ENCODE data around the gene NUDC.
"Not testable (repeated sequence)": the region's sequence is repeated elsewhere in the genome, so short reads cannot be mapped to it uniquely, and the experiment has no call there.

The NUDC gene

GRCh38 chr1:26911399-26912146 lies 10.0 kb upstream of the NUDC start:
- no peak for DNase-seq (ENCODE audit: low spot score)

GRCh38 chr1:26912147-26912490 lies 9.4 kb upstream of the NUDC start:
- DNase-seq (ENCODE audit: low spot score) = no peak

DNA sequence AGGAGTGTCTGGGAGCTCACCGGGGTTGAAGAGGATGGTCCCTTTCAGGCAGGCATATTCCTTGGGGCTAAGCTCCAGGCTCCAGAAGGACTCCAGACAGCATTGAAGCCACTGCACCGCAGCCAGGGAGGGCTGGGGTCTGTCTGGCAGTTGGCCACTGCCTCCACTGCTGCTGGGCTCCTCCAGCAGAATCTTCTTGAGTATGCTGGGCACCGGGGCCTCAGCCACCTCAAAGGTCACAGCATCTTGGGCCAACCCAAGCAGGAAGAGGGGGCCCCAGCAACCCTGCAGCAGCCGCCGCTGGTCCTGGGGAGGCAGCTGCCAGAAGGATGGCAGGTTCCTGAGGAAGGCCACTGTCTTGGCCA lies 8.2 kb upstream of the NUDC start:
- DNase-seq (ENCODE audit: low spot score) = no peak

DNA sequence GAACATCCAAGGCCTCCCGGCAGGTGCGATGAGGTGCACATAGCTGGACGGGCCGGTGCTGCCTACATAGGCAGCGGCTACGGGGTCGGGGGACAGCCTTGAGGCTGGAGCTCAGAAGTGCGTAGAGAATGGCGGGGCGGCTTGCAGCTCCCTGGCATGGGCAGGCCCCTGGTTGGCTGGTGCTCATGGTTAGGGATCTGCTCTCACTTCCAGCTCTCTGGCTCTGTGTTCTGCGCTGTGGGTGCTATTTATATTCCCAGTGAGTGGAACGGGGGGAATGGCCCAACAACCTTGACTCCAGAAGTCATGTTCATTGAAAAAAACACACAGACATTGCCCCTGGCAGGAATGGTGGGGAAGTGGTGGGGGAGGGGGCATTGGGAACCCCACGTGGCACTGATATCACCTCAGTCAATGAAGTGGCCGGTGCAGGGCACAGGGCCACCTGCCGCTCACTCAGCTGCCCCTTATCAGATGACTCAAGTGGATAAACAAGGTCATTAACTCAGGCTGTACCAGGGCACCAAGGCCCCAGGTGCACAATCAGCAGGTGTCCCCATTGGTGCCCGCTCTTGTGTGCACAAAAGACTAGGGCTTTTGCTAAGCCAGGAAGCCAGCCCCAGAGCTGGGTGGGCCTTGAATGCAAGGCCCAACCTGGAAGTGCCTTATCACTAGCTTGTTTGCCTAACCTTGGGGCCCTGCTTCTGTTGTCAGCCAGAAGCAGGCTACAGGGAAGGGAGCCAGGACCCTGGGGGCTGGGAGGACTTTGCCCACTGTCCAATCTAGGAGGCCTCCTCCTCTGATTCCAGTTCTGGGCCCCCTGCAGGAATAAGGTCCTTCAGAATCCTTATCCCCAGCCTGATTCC lies 7.6 kb upstream of the NUDC start, which contains the start of gene NR0B2:
Gene NR0B2 (minus strand): TSS at position 222 of the 866 bp plus-strand sequence. CDS start 35 bp downstream, at position 187.
- DNase-seq (ENCODE audit: low spot score) = no peak

- DNase-seq (ENCODE audit: low spot score) = no peak
Measured at GRCh38 chr1:26915204-26915842, 6.2 kb upstream of the NUDC start.

GRCh38 chr1:26921126-26921539 lies 410 bp upstream of the NUDC start:
- DNase-seq (ENCODE audit: low spot score) = no peak

- no peak for DNase-seq (ENCODE audit: low spot score)
Measured at GRCh38 chr1:26922431-26922729, 837 bp downstream of the NUDC start.

- DNase-seq (ENCODE audit: low spot score) = no peak
Measured at GRCh38 chr1:26922901-26923300, 1.4 kb downstream of the NUDC start.

- no peak for DNase-seq (ENCODE audit: low spot score)
Measured at GRCh38 chr1:26923711-26924110, 2.2 kb downstream of the NUDC start.

- DNase-seq (ENCODE audit: low spot score) = no peak
Measured at GRCh38 chr1:26932531-26932930, 11.0 kb downstream of the NUDC start.

DNA sequence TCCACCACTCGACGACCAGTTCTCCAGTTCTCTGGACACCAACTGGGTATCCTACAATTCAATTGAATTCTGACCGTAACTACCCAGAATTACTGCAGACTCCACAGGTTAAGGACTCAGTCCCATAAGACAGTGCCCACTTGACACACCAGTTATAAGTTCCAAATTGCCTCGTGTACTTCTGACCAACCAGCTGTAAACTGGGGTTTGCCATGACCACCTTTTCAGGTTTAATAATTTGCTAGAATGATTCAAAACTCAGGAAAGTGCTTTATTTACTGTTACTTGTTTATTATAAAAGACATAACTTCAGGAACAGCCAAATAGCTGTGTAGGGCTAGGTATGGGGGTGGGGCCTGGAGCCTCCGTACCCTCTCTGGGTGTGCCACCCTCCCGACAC lies 15.3 kb downstream of the NUDC start:
- no peak for DNase-seq (ENCODE audit: low spot score)

DNA sequence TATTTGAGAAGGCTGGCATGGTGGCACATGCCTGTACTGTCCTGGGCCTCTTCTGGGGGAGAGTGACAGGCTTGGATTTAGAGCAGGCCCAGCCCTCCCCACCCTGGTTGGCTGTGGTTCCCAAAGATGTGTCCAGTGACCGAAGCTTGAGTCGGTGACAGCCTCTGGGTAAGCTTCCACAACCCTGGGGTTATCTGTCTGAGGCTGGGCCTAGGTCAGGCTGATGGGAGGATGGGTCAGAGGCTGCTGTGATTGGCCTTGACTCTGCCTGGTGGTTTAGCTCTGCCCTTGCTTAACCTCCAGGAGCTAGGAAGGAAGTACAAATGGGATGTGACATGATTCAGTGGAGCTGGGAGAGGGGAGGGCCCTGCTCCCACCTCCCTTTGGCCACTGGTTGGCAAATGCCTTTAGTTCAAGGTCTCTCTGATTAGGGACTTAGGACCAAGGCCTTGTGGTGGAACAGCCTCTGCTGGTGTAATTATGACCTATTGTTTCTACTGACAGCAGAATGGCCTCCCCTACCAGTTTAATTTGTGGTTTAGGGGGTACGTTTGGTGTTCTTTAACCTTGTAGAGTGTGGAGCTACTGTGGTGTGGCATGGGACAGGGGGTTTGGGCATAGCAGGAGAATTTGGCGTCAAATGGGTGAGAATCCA lies 16.6 kb downstream of the NUDC start:
- DNase-seq (ENCODE audit: low spot score) = no peak

DNA sequence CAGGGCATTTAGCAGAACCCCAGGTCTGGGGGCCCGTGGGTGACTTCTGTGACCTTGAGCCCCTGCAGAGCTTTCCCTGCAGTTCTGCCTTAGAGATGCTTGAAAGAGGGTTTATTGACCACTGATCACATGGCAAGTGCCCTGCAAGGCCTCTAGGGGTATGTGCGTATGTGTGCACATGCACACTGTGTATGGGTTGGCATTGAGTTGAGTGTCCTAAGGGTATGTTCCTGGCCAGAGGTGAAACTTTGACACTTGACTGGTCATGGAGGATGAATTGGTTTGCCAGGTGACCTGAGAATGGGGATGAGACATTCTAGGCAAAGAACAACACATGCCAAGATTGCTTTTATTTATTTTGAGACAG lies 17.1 kb downstream of the NUDC start:
- no peak for DNase-seq (ENCODE audit: low spot score)

DNA sequence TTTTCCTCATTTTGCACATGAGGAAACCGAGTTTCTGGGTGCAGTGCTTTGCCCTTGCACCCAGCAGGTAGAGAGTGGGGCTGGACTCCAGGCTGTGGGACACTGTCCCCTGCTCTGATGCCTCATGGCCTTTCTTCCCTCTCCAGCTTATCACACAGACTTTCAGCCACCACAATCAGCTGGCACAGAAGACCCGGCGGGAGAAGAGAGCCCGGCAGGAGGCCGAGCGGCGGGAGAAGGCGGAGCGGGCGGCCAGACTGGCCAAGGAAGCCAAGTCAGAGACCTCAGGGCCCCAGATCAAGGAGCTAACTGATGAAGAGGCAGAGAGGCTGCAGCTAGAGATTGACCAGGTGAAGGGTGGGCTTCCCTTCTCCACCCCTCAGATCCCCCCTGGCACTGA lies 19.8 kb downstream of the NUDC start:
- no peak for DNase-seq (ENCODE audit: low spot score)

DNA sequence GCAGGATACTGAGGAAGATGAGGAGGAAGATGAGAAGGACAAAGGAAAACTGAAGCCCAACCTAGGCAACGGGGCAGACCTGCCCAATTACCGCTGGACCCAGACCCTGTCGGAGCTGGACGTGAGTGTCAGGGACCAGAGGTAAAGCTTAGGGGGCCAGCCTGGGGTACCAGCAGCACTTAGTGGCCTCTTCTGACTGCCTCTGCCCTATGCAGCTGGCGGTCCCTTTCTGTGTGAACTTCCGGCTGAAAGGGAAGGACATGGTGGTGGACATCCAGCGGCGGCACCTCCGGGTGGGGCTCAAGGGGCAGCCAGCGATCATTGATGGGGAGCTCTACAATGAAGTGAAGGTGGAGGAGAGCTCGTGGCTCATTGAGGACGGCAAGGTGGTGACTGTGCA lies 21.1 kb downstream of the NUDC start:
- DNase-seq (ENCODE audit: low spot score) = no peak

DNA sequence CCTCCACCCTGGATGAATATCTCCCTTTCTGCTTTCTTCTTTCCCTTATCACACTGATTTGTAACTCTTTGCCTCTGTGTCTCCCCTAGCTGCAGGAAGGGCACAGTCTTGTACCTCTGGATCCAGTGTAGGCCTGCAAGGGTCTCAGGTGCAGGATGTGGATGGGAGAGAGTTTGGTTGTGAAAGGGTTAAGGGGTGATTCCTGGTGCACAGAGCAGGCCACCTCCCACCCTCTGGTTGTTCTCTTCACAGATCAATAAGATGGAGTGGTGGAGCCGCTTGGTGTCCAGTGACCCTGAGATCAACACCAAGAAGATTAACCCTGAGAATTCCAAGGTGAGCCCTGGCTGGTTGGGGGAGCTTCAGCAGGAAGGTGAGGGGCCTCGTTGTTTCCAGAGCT lies 23.6 kb downstream of the NUDC start:
- DNase-seq (ENCODE audit: low spot score) = no peak

DNA sequence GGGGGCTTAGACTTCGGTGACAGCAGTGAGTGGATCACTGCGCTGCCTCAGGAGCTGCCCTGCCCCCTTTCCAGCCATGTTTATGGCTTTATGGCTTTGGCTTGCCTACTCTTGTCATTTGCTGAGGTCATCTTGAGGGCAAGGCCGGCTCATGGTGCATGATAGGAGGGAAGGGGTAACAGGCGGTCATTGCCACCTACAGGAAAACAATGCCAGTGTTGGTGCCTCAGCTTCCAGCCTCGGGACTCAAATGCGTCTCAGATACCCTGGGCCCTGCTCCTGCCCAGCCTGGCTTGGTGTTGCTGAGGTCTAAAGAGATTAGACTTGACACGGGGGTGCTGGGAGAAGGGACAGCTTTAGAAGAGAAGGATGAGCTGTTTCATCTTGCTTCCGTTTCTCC lies 24.2 kb downstream of the NUDC start:
- DNase-seq (ENCODE audit: low spot score) = no peak

GRCh38 chr1:26946270-26946669 lies 24.7 kb downstream of the NUDC start:
- DNase-seq (ENCODE audit: low spot score) = no peak

GRCh38 chr1:26948725-26949057 lies 27.1 kb downstream of the NUDC start:
- DNase-seq (ENCODE audit: low spot score) = not testable (repeated sequence)

GRCh38 chr1:26949266-26949925 lies 27.9 kb downstream of the NUDC start:
- no peak for DNase-seq (ENCODE audit: low spot score)

GRCh38 chr1:26949926-26950319 lies 28.4 kb downstream of the NUDC start:
- DNase-seq (ENCODE audit: low spot score) = no peak

- no peak for DNase-seq (ENCODE audit: low spot score)
Measured at GRCh38 chr1:26950602-26951001, 29.1 kb downstream of the NUDC start.

Measured in CD4-positive, alpha-beta T cell treated with Interleukin-15 for 4 hours (primary cell).